Measurements from ENCODE around the gene MAP4K5. TPM values are rescaled to one million over a fixed set of nuclear protein-coding genes. Genes with fewer than 3 reads are reported as not detected.
A peak's percentile ranks its signal among the peaks of the same experiment; 100 is the strongest.

The MAP4K5 gene
- total RNA-seq, 4 donors from 2014 or later: 216 to 288 (median 279) TPM

DNA sequence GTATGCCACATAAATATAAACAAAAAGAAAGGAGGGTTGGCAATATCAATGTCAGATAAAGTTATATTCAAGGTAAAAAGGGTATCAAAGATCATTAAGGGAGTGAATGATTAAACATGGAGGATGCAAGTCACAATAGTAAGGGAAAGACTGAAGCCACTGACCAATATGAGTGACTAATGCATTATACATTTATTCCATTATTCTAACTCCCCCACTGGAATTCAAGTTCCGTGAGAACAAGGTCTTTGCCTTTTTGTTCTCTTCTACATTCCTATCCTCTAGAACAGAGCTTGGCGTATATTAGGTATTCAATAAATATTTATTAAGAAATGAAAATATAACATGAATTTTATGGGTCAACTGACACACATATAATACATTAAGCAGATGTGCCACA lies 30.7 kb downstream of the MAP4K5 start:
- H3K27me3 ChIP-seq: no peaks in the 10 kb centered on the region
- H3K36me3 ChIP-seq: no peaks in the 10 kb centered on the region
- H3K4me1 ChIP-seq: peaks cover 0 to 36% (median 4%) of the 10 kb centered on the region in 4 donors
- no peak for TF ChIP-seq EP300 (IDR thresholded peaks at IDR 0.05)
- no peak for TF ChIP-seq POLR2A (IDR thresholded peaks at IDR 0.05)
- TF ChIP-seq, protein P1, sequence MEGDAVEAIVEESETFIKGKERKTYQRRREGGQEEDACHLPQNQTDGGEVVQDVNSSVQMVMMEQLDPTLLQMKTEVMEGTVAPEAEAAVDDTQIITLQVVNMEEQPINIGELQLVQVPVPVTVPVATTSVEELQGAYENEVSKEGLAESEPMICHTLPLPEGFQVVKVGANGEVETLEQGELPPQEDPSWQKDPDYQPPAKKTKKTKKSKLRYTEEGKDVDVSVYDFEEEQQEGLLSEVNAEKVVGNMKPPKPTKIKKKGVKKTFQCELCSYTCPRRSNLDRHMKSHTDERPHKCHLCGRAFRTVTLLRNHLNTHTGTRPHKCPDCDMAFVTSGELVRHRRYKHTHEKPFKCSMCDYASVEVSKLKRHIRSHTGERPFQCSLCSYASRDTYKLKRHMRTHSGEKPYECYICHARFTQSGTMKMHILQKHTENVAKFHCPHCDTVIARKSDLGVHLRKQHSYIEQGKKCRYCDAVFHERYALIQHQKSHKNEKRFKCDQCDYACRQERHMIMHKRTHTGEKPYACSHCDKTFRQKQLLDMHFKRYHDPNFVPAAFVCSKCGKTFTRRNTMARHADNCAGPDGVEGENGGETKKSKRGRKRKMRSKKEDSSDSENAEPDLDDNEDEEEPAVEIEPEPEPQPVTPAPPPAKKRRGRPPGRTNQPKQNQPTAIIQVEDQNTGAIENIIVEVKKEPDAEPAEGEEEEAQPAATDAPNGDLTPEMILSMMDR (IDR thresholded peaks at IDR 0.05): no peak
- no peaks in the 10 kb centered on the region for H3K9me3 ChIP-seq
- WGBS, 2 donors: 50 to 61% methylated on average over 2 of the region's 2 CpGs
- H3K4me3 ChIP-seq: no peak overlapping the region
- no peak for DNase-seq (ENCODE audit: low spot score in 2 of 2)
- peak overlapping the region in 2 of 4 donors; percentile 21 to 22 for H3K27ac ChIP-seq

DNA sequence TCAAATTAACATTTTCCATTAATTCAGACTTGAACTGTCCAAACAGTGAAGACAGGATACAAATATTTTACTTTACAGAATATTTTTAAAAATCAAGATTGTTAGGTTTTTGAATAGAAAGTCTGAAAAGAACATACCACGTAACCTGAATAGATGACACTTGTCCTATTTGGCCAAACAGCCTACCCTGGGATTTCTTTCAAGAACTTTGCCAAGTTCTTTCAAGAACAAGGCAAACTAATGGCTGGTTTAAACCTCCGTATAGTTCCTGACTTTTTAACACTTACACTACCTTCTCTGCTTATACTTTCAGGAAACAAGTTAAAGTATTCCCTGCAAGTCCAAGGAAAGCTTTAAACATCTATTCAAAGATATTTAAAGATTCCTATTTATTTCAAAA lies 35.0 kb downstream of the MAP4K5 start:
- no peaks in the 10 kb centered on the region for H3K27me3 ChIP-seq
- peak overlapping the region in 1 of 4 donors; percentile 67 for H3K27ac ChIP-seq
- H3K4me3 ChIP-seq: no peak overlapping the region
- peaks cover 0 to 36% (median 4%) of the 10 kb centered on the region in 4 donors for H3K4me1 ChIP-seq
- peaks cover 0 to 4% (median 0%) of the 10 kb centered on the region in 4 donors for H3K9me3 ChIP-seq
- DNase-seq (ENCODE audit: low spot score in 2 of 2): no peak
- TF ChIP-seq, protein P1 (IDR thresholded peaks at IDR 0.05): no peak
- TF ChIP-seq EP300 (IDR thresholded peaks at IDR 0.05): no peak
- TF ChIP-seq POLR2A (IDR thresholded peaks at IDR 0.05): no peak
- peaks cover 0 to 3% (median 0%) of the 10 kb centered on the region in 3 donors for H3K36me3 ChIP-seq
- 28 to 30% methylated on average over 2 of the region's 2 CpGs for WGBS, 2 donors

DNA sequence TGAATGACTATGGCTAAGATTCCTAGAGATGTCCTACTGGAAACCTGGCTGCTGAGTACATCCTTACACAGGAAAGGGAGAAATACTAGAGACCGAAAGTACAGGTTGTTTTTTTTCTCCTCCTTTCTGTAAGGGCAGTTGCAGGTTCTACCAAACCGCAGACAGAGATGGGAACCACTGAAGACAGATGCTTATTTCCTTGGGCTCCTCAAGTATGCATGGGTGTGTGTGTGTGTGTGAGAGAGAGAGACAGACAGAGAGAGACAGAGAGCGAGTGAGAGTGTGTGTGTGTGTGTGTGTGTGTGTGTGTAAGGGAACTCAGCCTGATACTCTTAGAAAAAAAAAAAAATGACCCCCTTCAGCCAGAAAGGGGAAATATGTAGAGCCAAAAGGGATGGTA lies 42.5 kb downstream of the MAP4K5 start:
- Histone ChIP-seq H3K36me3 (peaks cover 0 to 3% (median 0%) of the 10 kb centered on the region in 3 donors), H3K27me3 (no peaks in the 10 kb centered on the region), H3K9me3 (peaks cover 0 to 4% (median 0%) of the 10 kb centered on the region in 4 donors), H3K4me3 (no peak overlapping the region), H3K27ac (no peak overlapping the region), H3K4me1 (peaks cover 0 to 5% (median 0%) of the 10 kb centered on the region in 4 donors)
- WGBS, 2 donors: 78 to 80% methylated on average over 3 of the region's 3 CpGs
- no peak for DNase-seq (ENCODE audit: low spot score in 2 of 2)
- no peak for TF ChIP-seq EP300 (IDR thresholded peaks at IDR 0.05)

DNA sequence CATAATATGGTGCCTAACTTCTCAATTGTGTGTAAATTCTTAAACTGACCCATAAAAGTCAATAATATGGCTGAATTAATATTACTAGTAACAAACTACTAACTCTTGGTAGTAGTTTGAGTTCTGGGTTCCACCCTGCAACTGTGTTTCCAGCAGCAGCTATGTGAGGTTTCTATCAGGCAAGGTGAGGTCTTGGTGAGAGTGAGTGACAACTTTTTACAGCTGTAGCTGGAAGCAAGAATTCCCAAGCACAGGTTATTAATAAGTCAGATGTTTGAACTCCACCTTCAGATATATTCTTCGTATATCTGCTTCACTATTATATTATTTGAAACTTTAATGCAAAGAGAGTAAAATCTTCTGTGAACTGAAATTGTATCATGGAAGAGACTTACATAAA lies 43.8 kb downstream of the MAP4K5 start:
- H3K27ac ChIP-seq: no peak overlapping the region
- H3K36me3 ChIP-seq: no peaks in the 10 kb centered on the region
- no peak overlapping the region for H3K4me3 ChIP-seq
- no peak for DNase-seq (ENCODE audit: low spot score in 2 of 2)
- no peaks in the 10 kb centered on the region for H3K27me3 ChIP-seq
- H3K4me1 ChIP-seq: peaks cover 0 to 5% (median 0%) of the 10 kb centered on the region in 4 donors
- WGBS, 2 donors: 90 to 96% methylated on average over 1 of the region's 1 CpG
- no peaks in the 10 kb centered on the region for H3K9me3 ChIP-seq
- TF ChIP-seq, protein P1 (IDR thresholded peaks at IDR 0.05): no peak
- TF ChIP-seq POLR2A (IDR thresholded peaks at IDR 0.05) (no peak), EP300 (IDR thresholded peaks at IDR 0.05) (no peak)

DNA sequence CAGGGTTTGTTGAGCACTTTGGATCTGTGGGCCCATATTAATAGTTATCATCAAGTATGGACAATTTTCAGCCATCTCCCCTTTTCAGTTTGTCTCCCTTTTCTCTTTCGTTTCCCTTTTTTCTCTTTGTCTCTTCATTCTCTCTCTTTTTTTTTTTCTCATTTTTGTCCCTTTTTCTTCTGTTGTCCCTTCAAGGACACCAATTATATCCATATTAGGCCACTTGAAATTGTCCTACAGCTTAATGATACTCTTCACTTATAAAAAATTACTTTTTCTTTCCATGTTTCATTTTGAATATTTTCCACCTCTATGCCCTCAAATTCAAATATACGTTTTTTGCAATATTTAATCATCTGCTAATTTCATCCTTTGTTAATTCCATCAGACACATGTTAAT lies 53.3 kb downstream of the MAP4K5 start:
- peaks cover 0 to 67% (median 0%) of the 10 kb centered on the region in 3 donors for H3K36me3 ChIP-seq
- H3K27me3 ChIP-seq: no peaks in the 10 kb centered on the region
- no peaks in the 10 kb centered on the region for H3K4me1 ChIP-seq
- no peaks in the 10 kb centered on the region for H3K9me3 ChIP-seq
- no peak overlapping the region for H3K27ac ChIP-seq
- DNase-seq (ENCODE audit: low spot score in 2 of 2): no peak
- TF ChIP-seq, protein P1 (IDR thresholded peaks at IDR 0.05): no peak
- TF ChIP-seq EP300 (IDR thresholded peaks at IDR 0.05) (no peak), POLR2A (IDR thresholded peaks at IDR 0.05) (no peak)
- no peak overlapping the region for H3K4me3 ChIP-seq
- 90 to 91% methylated on average over 2 of the region's 2 CpGs for WGBS, 2 donors

DNA sequence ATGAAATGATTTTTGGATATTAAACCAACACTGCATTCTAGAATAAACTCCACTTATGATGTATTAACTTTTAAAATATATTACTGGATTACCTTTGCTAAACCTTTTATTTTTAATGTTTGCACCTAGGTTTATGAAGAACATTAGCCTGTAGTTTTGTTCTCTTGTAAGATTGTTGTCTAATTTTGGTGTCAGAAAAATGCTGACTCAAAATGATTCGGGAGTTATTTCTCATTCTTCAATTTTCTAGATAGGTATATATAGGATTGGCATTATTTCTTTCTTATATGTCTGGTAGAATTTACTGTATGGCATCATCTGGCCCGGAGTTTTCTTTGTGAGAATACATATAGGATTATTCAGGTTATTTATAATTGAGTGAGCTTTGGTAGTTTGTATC lies 54.6 kb downstream of the MAP4K5 start:
- Histone ChIP-seq H3K36me3 (peaks cover 0 to 79% (median under 1%) of the 10 kb centered on the region in 3 donors), H3K4me1 (no peaks in the 10 kb centered on the region), H3K27ac (no peak overlapping the region), H3K27me3 (no peaks in the 10 kb centered on the region), H3K4me3 (no peak overlapping the region), H3K9me3 (peaks cover 0 to 7% (median 3%) of the 10 kb centered on the region in 4 donors)
- TF ChIP-seq EP300 (IDR thresholded peaks at IDR 0.05) (no peak), POLR2A (IDR thresholded peaks at IDR 0.05) (no peak)
- TF ChIP-seq, protein P1 (IDR thresholded peaks at IDR 0.05): no peak
- 92 to 97% methylated on average over 2 of the region's 2 CpGs for WGBS, 2 donors
- no peak for DNase-seq (ENCODE audit: low spot score in 2 of 2)
